Panc1 (cell line): Measurements from ENCODE around the gene WDR64. TPM values are rescaled to one million over a fixed set of nuclear protein-coding genes. Genes with fewer than 3 reads are reported as not detected.

Experiments used
- ATAC-seq: fragments of 200-7000 bp; cut with Tn5 transposase; 2 replicates; pipeline ENCODE4 v1.9.1; 2020; ENCODE audit warnings: mild to moderate bottlenecking, moderate library complexity
- BruUV-seq: library from RNA; stranded (reverse); fragments of 400-500 nt; replicated peaks from 2 replicates; lab custom pipeline; 2021; lab: Mats Ljungman, UMichigan
- CTCF ChIA-PET: fragments of 300-600 bp; sonication (Branson Sonifier 250); formaldehyde crosslinking; loops from one replicate; lab custom pipeline; 2022; ENCODE audit warnings: antibody characterized with exemption; lab: Charles Lee
- POLR2A ChIA-PET: fragments of 300-600 bp; sonication (Branson Sonifier 250); formaldehyde crosslinking; loops from one replicate; lab custom pipeline; 2022; ENCODE audit warnings: antibody characterized with exemption; lab: Charles Lee
- DNase-seq: peaks from one replicate; pipeline ENCODE4 v3.0.0-alpha.2; 2010; ENCODE audit warnings: low read depth, low spot score
- H3K27ac ChIP-seq: 2 replicates; pipeline ENCODE4 v1.5.1; 2011; ENCODE audit warnings: mild to moderate bottlenecking, low read length, inconsistent platforms
- H3K27me3 ChIP-seq: fragments of 200-500 bp; sonication (Bioruptor generic); 2 replicates; pipeline ENCODE4 v1.6.0; 2014; ENCODE audit warnings: low read length, inconsistent platforms; ENCODE audit not compliant: control insufficient read depth, insufficient read depth
- H3K36me3 ChIP-seq: fragments of 200-500 bp; sonication (Bioruptor generic); 2 replicates; pipeline ENCODE4 v1.5.1; 2014; ENCODE audit warnings: inconsistent platforms, mild to moderate bottlenecking, low read length, moderate library complexity; ENCODE audit not compliant: control insufficient read depth, insufficient read depth
- H3K4me1 ChIP-seq: 2 replicates; pipeline ENCODE4 v1.5.1; 2011; ENCODE audit warnings: inconsistent platforms, mild to moderate bottlenecking, low read length, moderate library complexity; ENCODE audit not compliant: control insufficient read depth, insufficient read depth
- H3K4me3 ChIP-seq, 2 experiments: 2 replicates each; pipeline ENCODE4 v1.5.1; 2011 to 2012; ENCODE audit warnings: low read depth in 2 of 2, low read length in 2 of 2, mild to moderate bottlenecking in 2 of 2, inconsistent platforms in 1 of 2, moderate library complexity in 1 of 2
- H3K9me3 ChIP-seq: fragments of 200-500 bp; sonication (Bioruptor generic); 2 replicates; pipeline ENCODE4 v1.5.1; 2014; ENCODE audit warnings: low read depth, mild to moderate bottlenecking, inconsistent platforms, low read length, moderate library complexity; ENCODE audit not compliant: control insufficient read depth, insufficient read depth
- CTCF ChIP-seq: fragments of 450-650 bp; IDR thresholded peaks from 2 replicates; pipeline ENCODE4 v1.5.1; 2017; ENCODE audit warnings: mild to moderate bottlenecking
- POLR2AphosphoS5 ChIP-seq: IDR thresholded peaks from 2 replicates; pipeline ENCODE4 v1.6.1; 2012; ENCODE audit warnings: mild to moderate bottlenecking, low read depth, low read length, moderate library complexity
- REST ChIP-seq, 2 experiments: IDR thresholded peaks; 2 replicates each; pipeline ENCODE4 v1.6.1; 2011 to 2012; ENCODE audit warnings: low read depth in 2 of 2, control low read depth in 1 of 2, low read length in 1 of 2, mild to moderate bottlenecking in 1 of 2, moderate library complexity in 1 of 2; ENCODE audit not compliant: insufficient read depth in 1 of 2
- SIN3A ChIP-seq: IDR thresholded peaks from 2 replicates; pipeline ENCODE4 v1.6.1; 2012; ENCODE audit warnings: low read depth, mild to moderate bottlenecking, low read length, moderate library complexity, borderline replicate concordance; ENCODE audit not compliant: insufficient read depth
- TCF7L2 ChIP-seq: IDR thresholded peaks from 2 replicates; pipeline ENCODE4 v1.6.1; 2011; ENCODE audit warnings: mild to moderate bottlenecking, low read depth, low read length, inconsistent platforms
- in situ Hi-C: cut with HindIII; loops from 2 replicates; pipeline ENCODE4 v1.10.0; 2016; ENCODE audit warnings: low sequenced_read_pairs, low pct_unique_long_range_greater_than_20kb
- intact Hi-C: fragments of 100-400 bp; cut with micrococcal nuclease; formaldehyde crosslinking; loops from one replicate; pipeline ENCODE4 v1.10.0; 2022; ENCODE audit not compliant: unreplicated experiment
- total RNA-seq: library from RNA; stranded (reverse); gene quantifications from one replicate; pipeline ENCODE4 v1.2.1, GENCODE V29; 2021; ENCODE audit not compliant: unreplicated experiment

WDR64 gene
- total RNA-seq, 1 experiment from 2014 or later, result not detected

DNA sequence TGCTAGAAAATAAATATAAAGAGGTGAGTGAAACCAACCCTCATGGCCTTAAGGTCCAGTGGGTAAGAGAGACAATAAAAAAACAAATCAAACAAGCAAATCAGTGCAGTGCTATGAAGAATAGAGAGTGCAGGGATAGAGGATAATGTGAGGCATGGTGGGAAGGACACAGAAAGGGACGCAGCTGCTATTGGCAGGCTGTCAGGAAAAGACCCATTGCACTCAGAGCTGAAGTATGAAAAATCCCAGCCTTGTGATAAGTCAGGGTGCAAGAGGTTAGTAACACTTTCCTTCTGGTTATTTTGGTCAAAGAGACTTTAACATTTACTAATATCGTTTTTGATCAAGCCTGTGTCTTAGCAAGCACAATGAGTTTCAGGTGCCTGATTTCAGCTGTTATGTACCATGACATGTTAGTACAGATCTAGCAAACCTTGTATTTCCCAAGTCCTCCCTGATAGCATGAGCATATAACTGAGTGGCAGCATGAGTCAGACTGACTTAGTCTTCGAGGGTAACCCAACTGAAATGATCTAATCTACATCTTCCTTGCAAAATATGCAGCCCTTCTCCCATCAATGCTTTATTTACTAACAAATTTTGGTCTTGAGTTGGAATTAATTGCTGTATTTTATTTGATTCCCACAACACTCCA is 43.6 kb upstream of the WDR64 start:
- DNase-seq (no peak), ATAC-seq (peak; percentile 32; the same call in 1 of the 2 replicates)
- no TSS peak for BruUV-seq
- H3K4me1 ChIP-seq, result peaks cover 54% of the 10 kb centered on the region
- POLR2A ChIA-PET, result no interaction called here
- H3K36me3 ChIP-seq, result no peaks in the 10 kb centered on the region
- H3K27me3 ChIP-seq, result no peaks in the 10 kb centered on the region
- in situ Hi-C loops, result no loop called here
- CTCF ChIA-PET, result no interaction called here
- TF ChIP-seq REST (IDR thresholded peaks at IDR 0.05; ENCODE audit: insufficient read depth in 1 of 2, low read depth in 2 of 2, low read length in 1 of 2) (no peak), TCF7L2 (no peak), SIN3A (no peak), CTCF (no peak), POLR2AphosphoS5 (no peak)
- peak overlapping the region; percentile 93 for H3K27ac ChIP-seq
- no peaks in the 10 kb centered on the region for H3K9me3 ChIP-seq
- intact Hi-C loops, result no loop called here
- H3K4me3 ChIP-seq, result no peak overlapping the region

DNA sequence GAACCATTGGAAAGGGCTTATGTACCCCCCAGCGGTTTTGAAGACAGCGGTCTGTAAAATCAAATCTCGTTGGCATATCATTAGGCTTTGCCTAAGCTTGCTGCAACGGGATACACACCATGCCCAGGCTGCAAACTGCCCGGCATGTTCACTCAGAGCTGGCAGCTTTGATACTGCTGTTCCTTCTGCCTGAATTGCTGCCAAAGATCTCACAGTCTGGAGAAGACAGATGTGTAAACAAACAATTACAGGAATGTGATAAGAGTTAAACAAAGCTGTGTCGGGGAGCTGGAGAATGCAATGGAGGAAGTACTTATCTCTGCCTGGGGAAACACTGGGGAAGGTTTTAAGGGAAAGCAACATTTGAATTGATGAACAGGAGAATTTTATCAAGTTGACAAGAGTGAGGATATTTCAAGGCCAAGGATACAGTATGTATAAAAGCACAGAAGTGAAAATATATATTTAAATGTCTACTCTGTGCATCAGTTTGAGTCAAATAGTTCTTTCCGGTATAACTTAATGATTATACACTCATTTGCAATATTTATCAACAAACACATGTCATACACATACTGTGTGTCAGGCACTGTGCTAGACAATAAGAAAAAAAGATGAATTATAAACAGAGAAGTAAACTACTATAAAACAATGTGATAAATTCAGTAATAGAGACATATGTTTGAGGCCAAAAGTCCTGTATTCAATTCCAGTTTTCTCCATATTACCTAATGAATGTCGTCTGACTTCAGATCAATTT is 41.8 kb upstream of the WDR64 start:
- ChIA-PET POLR2A (no interaction called here), CTCF (interaction anchor here (0.6 to 1.1 kb wide), 2 partner anchors 331 to 376 kb away, joined by 4 to 7 read pairs; no protein-coding TSS in a partner anchor)
- Histone ChIP-seq H3K4me1 (peaks cover 60% of the 10 kb centered on the region), H3K36me3 (no peaks in the 10 kb centered on the region), H3K4me3 (no peak overlapping the region), H3K27me3 (no peaks in the 10 kb centered on the region), H3K9me3 (no peaks in the 10 kb centered on the region), H3K27ac (peak overlapping the region; percentile 93)
- DNase-seq (no peak), ATAC-seq (peak; percentile 59)
- in situ Hi-C loops, result loop anchor here (10.0 kb wide), 1 partner anchor 85 kb away; no protein-coding TSS in a partner anchor
- BruUV-seq, result no TSS peak
- intact Hi-C loops, result loop anchor here (2.0 kb wide), 1 partner anchor 79 kb away; no protein-coding TSS in a partner anchor
- TF ChIP-seq REST (IDR thresholded peaks at IDR 0.05; ENCODE audit: insufficient read depth in 1 of 2, low read depth in 2 of 2, low read length in 1 of 2) (no peak), SIN3A (no peak), TCF7L2 (peak; percentile 72), POLR2AphosphoS5 (peak; percentile 76), CTCF (no peak)
